GM12878 (cell line): ENCODE results near the gene MMEL1. TPM values are rescaled to one million over a fixed set of nuclear protein-coding genes. Genes with fewer than 3 reads are reported as not detected.

Source experiments
- ASH2L ChIP-seq: fragments of 300-600, 200-600 bp; sonication (generic); IDR thresholded peaks from 2 replicates; pipeline ENCODE4 v1.6.1; 2017; ENCODE audit warnings: low read depth, mild to moderate bottlenecking, borderline replicate concordance
- BRCA1 ChIP-seq: IDR thresholded peaks from 2 replicates; pipeline ENCODE4 v1.6.1; 2011; ENCODE audit warnings: low read depth, low read length, improper control_type of control experiment
- EGR1 ChIP-seq, 2 experiments: IDR thresholded peaks; 1 replicate in 1 of 2; 2 replicates in 1 of 2; pipeline ENCODE4 v1.6.1; 2011 to 2012; ENCODE audit warnings: low read depth in 2 of 2, low read length in 2 of 2, borderline replicate concordance in 1 of 2, mild to moderate bottlenecking in 1 of 2, moderate library complexity in 1 of 2
- NRF1 ChIP-seq: conservative IDR thresholded peaks from 2 replicates; pipeline ENCODE4 v1.6.1; 2011; ENCODE audit warnings: mild to moderate bottlenecking, low read depth, low read length, improper control_type of control experiment
- polyA plus RNA-seq, 11 experiments: library from polyadenylated mRNA; depleted of rRNA in 4 of 11; unstranded in 6 of 11; stranded (reverse) in 5 of 11; fragments of >200 nt; fragmentation: Nextera tagmentation in 4 of 11; fragmentation: Illumina TruSeq in 1 of 11; extraction: Ambion mirVana in 4 of 11; extraction: Trizol in 1 of 11; gene quantifications; 1 replicate in 1 of 11; 2 replicates in 10 of 11; pipeline versions ENCODE4 v1.2.1 to v1.2.3, GENCODE V29; 2011 to 2016; ENCODE audit warnings: inconsistent platforms in 2 of 11, missing spikeins in 2 of 11, low read depth in 1 of 11
- total RNA-seq, 4 experiments: library from RNA; depleted of rRNA in 3 of 4; stranded (reverse); fragments of >200 nt in 3 of 4; fragmentation: Illumina TruSeq in 1 of 4; extraction: Trizol in 1 of 4; gene quantifications; 2 replicates each; pipeline versions ENCODE4 v1.2.1 to v1.2.3, GENCODE V29; 2013 to 2021
- TF ChIP-seq, protein P1 (sequence below), 3 experiments: IDR thresholded peaks in 2 of 3; conservative IDR thresholded peaks in 1 of 3; 2 replicates each; pipeline ENCODE4 v1.5.1; 2011; ENCODE audit warnings: low read depth in 3 of 3, low read length in 3 of 3, mild to moderate bottlenecking in 3 of 3, control low read depth in 2 of 3, moderate library complexity in 2 of 3, inconsistent platforms in 1 of 3, mixed read lengths in 1 of 3; ENCODE audit not compliant: control insufficient read depth in 2 of 3, insufficient read depth in 1 of 3; ENCODE audit errors: extremely low read depth in 1 of 3
- TF ChIP-seq, protein P2 (sequence below): fragments of 450-650 bp; IDR thresholded peaks from 2 replicates; pipeline ENCODE4 v1.6.1; 2017; ENCODE audit warnings: antibody characterized with exemption, mild to moderate bottlenecking, moderate library complexity

Gene MMEL1
- total and polyA plus RNA-seq, 10 of the 15 experiments (the other 5 are each of a cell fraction or from before 2014, with no cell fraction given), result 0.11 TPM; not detected in 9

DNA sequence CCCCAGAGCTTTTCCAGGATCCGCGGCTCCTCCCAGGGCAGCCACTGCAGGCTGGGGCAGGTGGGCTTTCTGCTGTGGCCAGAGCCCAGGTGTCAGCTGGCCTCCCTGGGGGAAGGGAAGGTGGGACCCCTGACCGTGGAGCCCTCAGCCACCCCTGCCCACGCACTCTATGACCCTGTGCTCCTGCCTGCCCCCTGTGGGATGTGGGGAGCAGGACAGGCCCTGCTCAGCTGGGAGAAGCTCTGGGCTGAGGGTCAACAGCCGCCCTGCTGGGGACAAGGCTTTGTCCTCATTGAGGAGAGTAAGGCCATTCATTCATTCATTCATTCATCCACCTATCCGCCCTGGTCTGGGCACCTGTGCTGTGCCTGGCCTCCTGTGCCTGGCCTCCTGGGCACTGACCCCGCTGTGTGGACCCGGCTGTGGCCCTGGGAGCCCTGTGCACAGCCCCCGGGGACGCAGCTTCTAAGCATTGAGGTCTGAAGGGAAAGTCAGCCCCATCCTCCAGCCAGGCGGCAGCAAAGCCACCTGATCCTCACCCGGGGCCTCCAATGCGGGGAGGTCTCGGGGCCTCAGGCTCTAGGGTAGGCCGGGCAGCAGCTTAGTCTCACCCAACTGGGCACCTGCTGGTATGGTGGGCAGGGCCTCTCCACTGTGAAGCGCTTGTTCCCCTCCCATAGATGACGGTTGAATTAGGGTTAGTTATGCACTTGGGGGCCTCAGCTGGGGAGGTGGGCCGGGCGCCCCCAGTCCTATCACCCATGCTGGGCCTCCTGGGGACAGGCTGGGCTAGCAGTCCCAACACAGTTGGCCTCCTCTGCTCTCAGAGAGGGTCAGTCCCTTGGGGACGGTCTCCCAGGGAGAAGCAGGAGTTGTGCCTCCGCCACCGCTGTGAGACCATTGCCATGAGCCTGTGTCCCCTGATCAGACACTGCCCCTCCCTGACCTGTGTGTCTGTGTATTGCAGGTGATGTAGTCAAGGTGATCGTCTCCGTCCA lies 70.6 kb downstream of the MMEL1 start (continued):
- TF ChIP-seq, protein P1, sequence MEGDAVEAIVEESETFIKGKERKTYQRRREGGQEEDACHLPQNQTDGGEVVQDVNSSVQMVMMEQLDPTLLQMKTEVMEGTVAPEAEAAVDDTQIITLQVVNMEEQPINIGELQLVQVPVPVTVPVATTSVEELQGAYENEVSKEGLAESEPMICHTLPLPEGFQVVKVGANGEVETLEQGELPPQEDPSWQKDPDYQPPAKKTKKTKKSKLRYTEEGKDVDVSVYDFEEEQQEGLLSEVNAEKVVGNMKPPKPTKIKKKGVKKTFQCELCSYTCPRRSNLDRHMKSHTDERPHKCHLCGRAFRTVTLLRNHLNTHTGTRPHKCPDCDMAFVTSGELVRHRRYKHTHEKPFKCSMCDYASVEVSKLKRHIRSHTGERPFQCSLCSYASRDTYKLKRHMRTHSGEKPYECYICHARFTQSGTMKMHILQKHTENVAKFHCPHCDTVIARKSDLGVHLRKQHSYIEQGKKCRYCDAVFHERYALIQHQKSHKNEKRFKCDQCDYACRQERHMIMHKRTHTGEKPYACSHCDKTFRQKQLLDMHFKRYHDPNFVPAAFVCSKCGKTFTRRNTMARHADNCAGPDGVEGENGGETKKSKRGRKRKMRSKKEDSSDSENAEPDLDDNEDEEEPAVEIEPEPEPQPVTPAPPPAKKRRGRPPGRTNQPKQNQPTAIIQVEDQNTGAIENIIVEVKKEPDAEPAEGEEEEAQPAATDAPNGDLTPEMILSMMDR (IDR thresholded peaks at IDR 0.05 in 2 of 3, conservative IDR thresholded peaks at IDR 0.05 in 1 of 3; ENCODE audit: control insufficient read depth in 2 of 3, extremely low read depth in 1 of 3, insufficient read depth in 1 of 3, low read depth in 3 of 3, low read length in 3 of 3), result peak; percentile 41 to 70 (median 47)
- TF ChIP-seq NRF1, result no peak
- TF ChIP-seq BRCA1, result no peak
- TF ChIP-seq EGR1 (IDR thresholded peaks at IDR 0.05; ENCODE audit: borderline replicate concordance in 1 of 2, low read depth in 2 of 2, low read length in 2 of 2), result peak in 1 of 2 experiments; percentile 57; a peak in 1 of 3 replicates
- TF ChIP-seq, protein P2, sequence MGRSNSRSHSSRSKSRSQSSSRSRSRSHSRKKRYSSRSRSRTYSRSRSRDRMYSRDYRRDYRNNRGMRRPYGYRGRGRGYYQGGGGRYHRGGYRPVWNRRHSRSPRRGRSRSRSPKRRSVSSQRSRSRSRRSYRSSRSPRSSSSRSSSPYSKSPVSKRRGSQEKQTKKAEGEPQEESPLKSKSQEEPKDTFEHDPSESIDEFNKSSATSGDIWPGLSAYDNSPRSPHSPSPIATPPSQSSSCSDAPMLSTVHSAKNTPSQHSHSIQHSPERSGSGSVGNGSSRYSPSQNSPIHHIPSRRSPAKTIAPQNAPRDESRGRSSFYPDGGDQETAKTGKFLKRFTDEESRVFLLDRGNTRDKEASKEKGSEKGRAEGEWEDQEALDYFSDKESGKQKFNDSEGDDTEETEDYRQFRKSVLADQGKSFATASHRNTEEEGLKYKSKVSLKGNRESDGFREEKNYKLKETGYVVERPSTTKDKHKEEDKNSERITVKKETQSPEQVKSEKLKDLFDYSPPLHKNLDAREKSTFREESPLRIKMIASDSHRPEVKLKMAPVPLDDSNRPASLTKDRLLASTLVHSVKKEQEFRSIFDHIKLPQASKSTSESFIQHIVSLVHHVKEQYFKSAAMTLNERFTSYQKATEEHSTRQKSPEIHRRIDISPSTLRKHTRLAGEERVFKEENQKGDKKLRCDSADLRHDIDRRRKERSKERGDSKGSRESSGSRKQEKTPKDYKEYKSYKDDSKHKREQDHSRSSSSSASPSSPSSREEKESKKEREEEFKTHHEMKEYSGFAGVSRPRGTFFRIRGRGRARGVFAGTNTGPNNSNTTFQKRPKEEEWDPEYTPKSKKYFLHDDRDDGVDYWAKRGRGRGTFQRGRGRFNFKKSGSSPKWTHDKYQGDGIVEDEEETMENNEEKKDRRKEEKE, result no peak
- no peak for TF ChIP-seq ASH2L
- TF ChIP-seq, all 136 proteins: peak for 5
